Calu3 (cell line): Measurements from ENCODE around the gene HJURP. TPM values are rescaled to one million over a fixed set of nuclear protein-coding genes. Genes with fewer than 3 reads are reported as not detected.

Source experiments
- BruUV-seq: library from RNA; stranded (reverse); fragments of 400-500 nt; replicated peaks from 2 replicates; lab custom pipeline; 2021; lab: Mats Ljungman, UMichigan
- CTCF ChIA-PET: fragments of 300-600 bp; sonication (Branson Sonifier 250); formaldehyde crosslinking; loops from one replicate; lab custom pipeline; 2022; ENCODE audit warnings: antibody characterized with exemption; lab: Charles Lee
- DNase-seq: peaks from one replicate; pipeline ENCODE4 v3.0.0; 2022
- H3K27ac Mint-ChIP-seq: one replicate; pipeline ENCODE4 v1.8.0; 2022; ENCODE audit warnings: mixed read lengths; ENCODE audit not compliant: unreplicated experiment
- H3K27me3 Mint-ChIP-seq: one replicate; pipeline ENCODE4 v1.8.0; 2022; ENCODE audit warnings: mixed read lengths; ENCODE audit not compliant: unreplicated experiment
- H3K36me3 Mint-ChIP-seq: one replicate; pipeline ENCODE4 v1.8.0; 2022; ENCODE audit warnings: mild to moderate bottlenecking, moderate library complexity, mixed read lengths; ENCODE audit not compliant: insufficient read depth, unreplicated experiment
- H3K4me1 Mint-ChIP-seq: one replicate; pipeline ENCODE4 v1.8.0; 2022; ENCODE audit warnings: mild to moderate bottlenecking, low read depth, mixed read lengths; ENCODE audit not compliant: unreplicated experiment
- H3K4me3 Mint-ChIP-seq: one replicate; pipeline ENCODE4 v1.8.0; 2022; ENCODE audit warnings: mild to moderate bottlenecking, low read depth, moderate library complexity, mixed read lengths; ENCODE audit not compliant: unreplicated experiment
- H3K9me3 Mint-ChIP-seq: one replicate; pipeline ENCODE4 v1.8.0; 2022; ENCODE audit warnings: low read depth, mixed read lengths; ENCODE audit not compliant: unreplicated experiment
- intact Hi-C: fragments of 100-400 bp; cut with micrococcal nuclease; formaldehyde crosslinking; loops from one replicate; pipeline ENCODE4 v1.10.0; 2022; ENCODE audit not compliant: unreplicated experiment
- total RNA-seq: library from RNA; stranded (reverse); gene quantifications from 2 replicates; pipeline ENCODE4 v1.2.3, GENCODE V29; 2022
- TF ChIP-seq, protein P1 (sequence below): fragments of 200-600 bp; IDR thresholded peaks from one replicate; pipeline ENCODE4 v1.8.0; 2022; ENCODE audit warnings: antibody characterized with exemption; ENCODE audit not compliant: unreplicated experiment

The HJURP gene
- total RNA-seq, 1 experiment from 2014 or later, result 71.0 TPM

DNA sequence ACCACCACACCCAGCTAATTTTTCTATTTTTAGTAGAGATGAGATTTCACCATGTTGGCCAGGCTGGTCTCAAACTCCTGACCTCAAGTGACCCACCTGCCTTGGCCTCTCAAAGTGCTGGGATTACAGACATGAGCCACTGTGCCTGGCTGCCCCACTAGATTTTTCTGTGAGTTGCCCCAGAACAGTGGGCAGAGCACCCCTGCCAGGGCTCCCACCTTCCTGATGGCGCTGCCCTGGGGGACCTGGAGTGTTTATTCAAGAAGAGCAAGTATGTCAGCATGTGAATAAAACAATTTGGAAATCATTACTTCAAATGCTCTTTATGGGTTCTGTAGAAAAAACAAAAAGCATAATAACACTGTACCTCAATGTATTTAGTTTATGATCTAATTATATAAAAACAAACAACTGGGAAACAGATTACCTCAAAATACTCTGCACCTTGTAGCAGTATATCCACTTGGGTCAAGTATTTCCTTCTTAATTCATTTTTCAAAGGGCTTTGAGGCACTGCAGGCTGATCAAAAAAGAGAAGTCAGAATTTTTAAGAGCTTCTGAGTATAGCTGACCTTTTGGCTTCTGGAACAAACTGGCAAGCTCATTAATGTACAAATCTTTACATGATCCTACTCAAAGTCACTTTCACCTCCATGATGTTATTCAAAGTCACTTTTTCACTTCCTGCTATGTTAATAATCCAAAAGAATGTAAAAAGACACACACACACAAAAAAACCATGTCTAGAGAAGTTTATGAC is 8.9 kb downstream of the HJURP start:
- Mint-ChIP-seq H3K27ac (no peak overlapping the region), H3K9me3 (no peaks in the 10 kb centered on the region), H3K36me3 (peaks cover 71% of the 10 kb centered on the region), H3K27me3 (no peaks in the 10 kb centered on the region), H3K4me1 (peaks cover 27% of the 10 kb centered on the region), H3K4me3 (no peak overlapping the region)
- intact Hi-C loops, result no loop called here
- TF ChIP-seq, protein P1, sequence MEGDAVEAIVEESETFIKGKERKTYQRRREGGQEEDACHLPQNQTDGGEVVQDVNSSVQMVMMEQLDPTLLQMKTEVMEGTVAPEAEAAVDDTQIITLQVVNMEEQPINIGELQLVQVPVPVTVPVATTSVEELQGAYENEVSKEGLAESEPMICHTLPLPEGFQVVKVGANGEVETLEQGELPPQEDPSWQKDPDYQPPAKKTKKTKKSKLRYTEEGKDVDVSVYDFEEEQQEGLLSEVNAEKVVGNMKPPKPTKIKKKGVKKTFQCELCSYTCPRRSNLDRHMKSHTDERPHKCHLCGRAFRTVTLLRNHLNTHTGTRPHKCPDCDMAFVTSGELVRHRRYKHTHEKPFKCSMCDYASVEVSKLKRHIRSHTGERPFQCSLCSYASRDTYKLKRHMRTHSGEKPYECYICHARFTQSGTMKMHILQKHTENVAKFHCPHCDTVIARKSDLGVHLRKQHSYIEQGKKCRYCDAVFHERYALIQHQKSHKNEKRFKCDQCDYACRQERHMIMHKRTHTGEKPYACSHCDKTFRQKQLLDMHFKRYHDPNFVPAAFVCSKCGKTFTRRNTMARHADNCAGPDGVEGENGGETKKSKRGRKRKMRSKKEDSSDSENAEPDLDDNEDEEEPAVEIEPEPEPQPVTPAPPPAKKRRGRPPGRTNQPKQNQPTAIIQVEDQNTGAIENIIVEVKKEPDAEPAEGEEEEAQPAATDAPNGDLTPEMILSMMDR, result no peak
- CTCF ChIA-PET, result no interaction called here
- no TSS peak for BruUV-seq
- no peak for DNase-seq

GRCh38 chr2:233844836-233845235 is 9.5 kb downstream of the HJURP start:
- DNase-seq, result no peak
- intact Hi-C loops, result no loop called here
- H3K9me3 Mint-ChIP-seq, result no peaks in the 10 kb centered on the region
- BruUV-seq, result no TSS peak
- H3K36me3 Mint-ChIP-seq, result peaks cover 71% of the 10 kb centered on the region
- no peaks in the 10 kb centered on the region for H3K27me3 Mint-ChIP-seq
- CTCF ChIA-PET, result no interaction called here
- H3K4me3 Mint-ChIP-seq, result no peak overlapping the region
- TF ChIP-seq, protein P1, result no peak
- no peak overlapping the region for H3K27ac Mint-ChIP-seq
- peaks cover 33% of the 10 kb centered on the region for H3K4me1 Mint-ChIP-seq

- Mint-ChIP-seq H3K4me1 (peaks cover 39% of the 10 kb centered on the region), H3K27me3 (no peaks in the 10 kb centered on the region), H3K9me3 (no peaks in the 10 kb centered on the region), H3K4me3 (no peak overlapping the region), H3K27ac (no peak overlapping the region), H3K36me3 (peaks cover 72% of the 10 kb centered on the region)
- DNase-seq, result no peak
- intact Hi-C loops, result no loop called here
- CTCF ChIA-PET, result no interaction called here
- no TSS peak for BruUV-seq
- TF ChIP-seq, protein P1, result no peak
Observed at GRCh38 chr2:233844064-233844807, 10.1 kb downstream of the HJURP start.

DNA sequence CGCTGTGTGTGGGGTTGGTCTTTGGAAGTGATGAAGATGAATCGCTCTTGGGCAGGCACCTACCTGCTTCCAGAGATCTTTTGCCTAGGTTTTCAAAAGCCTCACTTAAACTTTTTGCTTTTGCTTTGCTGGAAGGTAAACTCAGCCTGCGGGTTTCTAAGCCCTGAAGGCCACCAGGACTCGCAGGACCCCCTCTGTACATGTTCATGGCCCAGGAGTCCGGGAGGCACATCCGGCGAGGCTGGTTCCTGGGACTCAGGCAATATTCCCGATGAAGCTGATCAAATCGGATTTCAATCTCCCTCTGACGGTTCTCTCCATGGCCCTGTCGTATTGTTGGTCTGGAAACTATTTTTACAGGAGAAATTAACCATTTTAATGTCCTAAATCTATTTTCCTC is 13.2 kb downstream of the HJURP start:
- no peak overlapping the region for H3K4me3 Mint-ChIP-seq
- DNase-seq, result no peak
- peaks cover 82% of the 10 kb centered on the region for H3K36me3 Mint-ChIP-seq
- no peaks in the 10 kb centered on the region for H3K27me3 Mint-ChIP-seq
- H3K9me3 Mint-ChIP-seq, result no peaks in the 10 kb centered on the region
- H3K27ac Mint-ChIP-seq, result no peak overlapping the region
- H3K4me1 Mint-ChIP-seq, result peaks cover 42% of the 10 kb centered on the region
- intact Hi-C loops, result no loop called here
- CTCF ChIA-PET, result no interaction called here
- TF ChIP-seq, protein P1, result no peak
- TSS peak; percentile 31 for BruUV-seq
